Endothelial cell (in vitro differentiated cells): ENCODE data around the gene VANGL2. TPM values are rescaled to one million over a fixed set of nuclear protein-coding genes. Genes with fewer than 3 reads are reported as not detected.

Source experiments
- DNase-seq: peaks from one replicate; pipeline ENCODE4 v3.0.0; 2021; ENCODE audit warnings: low spot score
- H3K27ac Mint-ChIP-seq: one replicate; pipeline ENCODE4 v1.8.0; 2021; ENCODE audit warnings: mixed read lengths, inconsistent platforms; ENCODE audit not compliant: unreplicated experiment
- H3K27me3 Mint-ChIP-seq: one replicate; pipeline ENCODE4 v1.8.0; 2021; ENCODE audit warnings: mild to moderate bottlenecking, moderate library complexity, mixed read lengths, inconsistent platforms; ENCODE audit not compliant: unreplicated experiment
- H3K36me3 Mint-ChIP-seq: one replicate; pipeline ENCODE4 v1.8.0; 2021; ENCODE audit warnings: mild to moderate bottlenecking, low read depth, mixed read lengths, inconsistent platforms; ENCODE audit not compliant: unreplicated experiment
- H3K4me1 Mint-ChIP-seq: one replicate; pipeline ENCODE4 v1.8.0; 2021; ENCODE audit warnings: mild to moderate bottlenecking, mixed read lengths, inconsistent platforms; ENCODE audit not compliant: unreplicated experiment
- H3K4me3 Mint-ChIP-seq: one replicate; pipeline ENCODE4 v1.8.0; 2021; ENCODE audit warnings: mild to moderate bottlenecking, mixed read lengths, inconsistent platforms; ENCODE audit not compliant: unreplicated experiment
- H3K9me3 Mint-ChIP-seq: one replicate; pipeline ENCODE4 v1.8.0; 2021; ENCODE audit warnings: mixed read lengths, inconsistent platforms; ENCODE audit not compliant: unreplicated experiment
- CTCF ChIP-seq: fragments of 200-600 bp; sonication (generic); IDR thresholded peaks from one replicate; pipeline ENCODE4 v1.5.0; 2021; ENCODE audit warnings: antibody characterized with exemption; ENCODE audit not compliant: unreplicated experiment
- total RNA-seq: library from RNA; stranded (reverse); fragmentation: NEBNext Ultra II Directional; extraction: Animal tissue kit (Norgen Biotek cat#: 25700); gene quantifications from one replicate; pipeline ENCODE4 v1.2.1, GENCODE V29; 2021; ENCODE audit not compliant: unreplicated experiment

VANGL2 gene
- total RNA-seq, 1 donor from 2014 or later = 79.8 TPM

GRCh38 chr1:160415696-160416290 is 15.4 kb downstream of the VANGL2 start:
- Mint-ChIP-seq H3K4me1 (peaks cover 44% of the 10 kb centered on the region), H3K27ac (no peak overlapping the region), H3K27me3 (peaks cover 18% of the 10 kb centered on the region), H3K36me3 (peaks cover 31% of the 10 kb centered on the region), H3K9me3 (no peaks in the 10 kb centered on the region), H3K4me3 (no peak overlapping the region)
- DNase-seq = no peak
- no peak for TF ChIP-seq CTCF

DNA sequence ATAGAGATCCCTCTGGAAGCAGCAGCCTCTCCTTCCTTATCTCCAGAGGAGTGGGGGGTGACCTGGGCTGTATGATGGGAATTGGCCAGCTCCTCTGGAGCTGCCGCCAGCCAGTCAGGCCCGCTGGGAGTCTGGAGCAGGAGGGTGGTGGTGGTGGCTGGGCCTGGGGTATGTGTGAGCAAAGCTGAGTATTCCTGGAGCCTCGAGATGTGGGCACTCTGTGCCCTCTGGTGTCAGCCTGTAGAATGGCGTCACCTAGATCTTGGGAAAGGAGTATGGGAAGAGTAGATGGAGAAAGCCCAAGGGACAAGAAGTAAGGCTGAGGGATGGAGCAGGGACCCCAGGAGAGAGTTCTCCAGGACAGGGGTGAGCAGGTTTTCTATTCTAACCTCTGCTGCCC is 16.0 kb downstream of the VANGL2 start:
- TF ChIP-seq CTCF = peak; percentile 33
- peak; percentile 45 for DNase-seq
- H3K4me1 Mint-ChIP-seq = peaks cover 38% of the 10 kb centered on the region
- peaks cover 18% of the 10 kb centered on the region for H3K27me3 Mint-ChIP-seq
- no peaks in the 10 kb centered on the region for H3K9me3 Mint-ChIP-seq
- H3K36me3 Mint-ChIP-seq = peaks cover 32% of the 10 kb centered on the region
- H3K27ac Mint-ChIP-seq = no peak overlapping the region
- no peak overlapping the region for H3K4me3 Mint-ChIP-seq

DNA sequence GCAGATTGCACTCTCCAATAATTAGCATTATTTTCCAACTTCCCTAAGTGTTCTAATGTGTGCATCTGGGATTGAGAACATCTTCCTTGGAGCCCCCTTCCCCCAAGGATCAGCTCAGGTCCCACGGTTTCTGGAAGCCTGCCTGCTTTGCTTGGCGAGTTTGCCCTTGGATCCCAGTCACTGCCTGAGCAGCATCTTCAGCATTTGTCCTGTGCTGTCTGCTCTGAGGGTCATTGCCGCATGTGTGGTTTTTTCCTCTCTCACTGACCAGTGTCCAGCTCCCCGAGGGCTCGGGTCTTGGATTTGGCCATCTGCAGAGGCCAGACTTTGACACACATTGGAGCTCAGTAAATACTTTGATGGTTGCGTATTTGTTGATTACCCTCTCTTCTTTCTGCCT is 18.1 kb downstream of the VANGL2 start:
- peaks cover 43% of the 10 kb centered on the region for H3K36me3 Mint-ChIP-seq
- no peaks in the 10 kb centered on the region for H3K9me3 Mint-ChIP-seq
- H3K27ac Mint-ChIP-seq = no peak overlapping the region
- peaks cover 29% of the 10 kb centered on the region for H3K4me1 Mint-ChIP-seq
- no peak for DNase-seq
- H3K27me3 Mint-ChIP-seq = peaks cover 14% of the 10 kb centered on the region
- no peak overlapping the region for H3K4me3 Mint-ChIP-seq
- no peak for TF ChIP-seq CTCF

- peaks cover 45% of the 10 kb centered on the region for H3K36me3 Mint-ChIP-seq
- TF ChIP-seq CTCF = no peak
- no peak for DNase-seq
- H3K27me3 Mint-ChIP-seq = peaks cover 15% of the 10 kb centered on the region
- H3K27ac Mint-ChIP-seq = no peak overlapping the region
- no peaks in the 10 kb centered on the region for H3K9me3 Mint-ChIP-seq
- H3K4me3 Mint-ChIP-seq = peak overlapping the region; percentile 65
- peaks cover 22% of the 10 kb centered on the region for H3K4me1 Mint-ChIP-seq
Observed at GRCh38 chr1:160419150-160419837, 18.9 kb downstream of the VANGL2 start.

GRCh38 chr1:160419838-160420169 is 19.4 kb downstream of the VANGL2 start:
- peaks cover 20% of the 10 kb centered on the region for H3K4me1 Mint-ChIP-seq

More at GRCh38 chr1:160419838-160420169, 19.4 kb downstream of the VANGL2 start:
- Mint-ChIP-seq H3K27ac (no peak overlapping the region), H3K36me3 (peaks cover 50% of the 10 kb centered on the region), H3K27me3 (peaks cover 13% of the 10 kb centered on the region), H3K4me3 (peak overlapping the region; percentile 65), H3K9me3 (no peaks in the 10 kb centered on the region)
- TF ChIP-seq CTCF = no peak
- no peak for DNase-seq
